ENCODE results near the gene HOXA3.

The HOXA3 gene

DNA sequence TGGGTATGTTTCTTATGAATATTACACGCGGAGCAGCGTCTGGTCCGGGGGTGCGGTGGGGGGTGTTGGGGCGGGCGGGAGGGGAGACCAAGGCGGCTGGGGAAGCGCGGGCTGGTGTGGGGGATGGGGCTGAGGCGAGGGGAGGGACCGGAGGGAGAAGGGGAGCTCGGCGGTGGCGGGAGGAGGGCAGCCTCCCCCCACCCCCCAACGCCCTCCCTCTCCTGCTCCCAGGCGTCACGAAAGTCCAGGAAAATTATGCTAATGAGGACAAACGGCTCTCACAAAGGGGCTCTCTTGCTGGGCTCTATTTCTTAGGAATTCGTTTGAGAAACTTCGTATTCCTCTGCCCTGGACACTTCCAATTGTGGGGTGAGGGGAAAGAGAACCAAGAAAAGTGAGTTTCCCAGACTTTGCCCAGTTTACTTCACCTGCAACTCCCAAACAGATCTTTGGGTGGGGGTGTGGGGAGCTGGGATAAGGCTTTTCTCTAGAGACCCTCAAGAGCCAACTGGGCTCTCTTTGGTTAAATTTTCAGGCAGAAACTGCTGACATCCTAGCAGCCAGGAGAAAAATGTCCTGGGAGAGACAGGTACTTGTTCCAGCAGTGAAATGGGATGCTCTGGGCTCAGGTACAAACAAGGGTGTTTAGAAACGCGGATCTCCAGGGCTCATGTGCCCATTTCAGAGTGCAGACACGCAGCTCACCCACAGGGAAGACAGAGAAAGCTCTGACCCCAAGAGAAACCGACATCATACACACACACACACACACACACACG, 38.2 kb downstream of the HOXA3 start:
- no peak for DNase-seq (ENCODE audit: low read depth)

DNA sequence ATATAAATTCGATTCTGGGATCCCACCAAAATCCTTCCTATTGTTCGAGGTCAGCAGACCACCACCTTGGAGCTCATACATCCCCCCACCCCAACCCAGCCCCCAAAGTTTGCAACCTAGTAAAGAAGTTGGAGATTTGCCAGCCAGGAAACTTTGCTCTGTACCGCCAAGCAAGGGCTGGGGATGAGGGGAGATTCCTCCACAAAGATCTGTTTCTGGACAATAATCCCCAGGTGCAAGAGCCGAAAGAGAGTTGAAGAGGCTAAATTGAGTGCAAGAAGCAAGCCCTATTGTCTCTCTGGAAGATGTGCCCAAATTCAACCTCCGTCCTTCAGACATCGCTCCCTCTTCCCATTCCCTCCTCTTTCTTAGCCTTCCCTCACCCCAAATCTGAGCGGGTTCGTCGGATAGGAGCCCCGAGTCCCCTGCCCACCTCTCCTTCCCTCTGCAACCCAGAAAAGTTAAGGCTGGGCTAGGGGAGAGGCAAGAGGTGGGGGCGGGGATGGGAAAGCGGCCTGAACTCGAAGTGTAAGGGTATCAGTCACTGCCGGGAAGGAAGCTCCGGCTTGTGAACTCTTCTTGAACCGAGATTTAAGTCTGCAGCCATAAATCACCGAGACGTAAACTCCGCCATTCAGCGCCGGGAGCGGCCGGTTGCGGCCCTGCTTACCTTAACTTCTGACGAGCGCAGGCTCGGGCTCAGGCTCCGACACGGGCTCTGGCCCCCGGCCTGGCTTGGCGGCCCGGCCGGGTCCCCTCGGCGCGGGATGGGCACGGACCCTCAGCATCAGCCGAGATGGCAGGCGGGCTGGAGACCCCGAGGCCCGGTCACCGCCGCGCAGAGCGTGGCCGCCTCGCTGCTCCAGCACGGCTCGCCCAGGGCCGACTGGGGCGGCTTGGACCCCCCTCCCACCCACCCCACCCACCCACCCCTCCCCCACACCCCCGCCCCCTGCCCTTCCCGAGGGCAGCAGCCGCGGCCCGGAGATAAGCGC, 39.1 kb downstream of the HOXA3 start:
- DNase-seq (ENCODE audit: low read depth): no peak

DNA sequence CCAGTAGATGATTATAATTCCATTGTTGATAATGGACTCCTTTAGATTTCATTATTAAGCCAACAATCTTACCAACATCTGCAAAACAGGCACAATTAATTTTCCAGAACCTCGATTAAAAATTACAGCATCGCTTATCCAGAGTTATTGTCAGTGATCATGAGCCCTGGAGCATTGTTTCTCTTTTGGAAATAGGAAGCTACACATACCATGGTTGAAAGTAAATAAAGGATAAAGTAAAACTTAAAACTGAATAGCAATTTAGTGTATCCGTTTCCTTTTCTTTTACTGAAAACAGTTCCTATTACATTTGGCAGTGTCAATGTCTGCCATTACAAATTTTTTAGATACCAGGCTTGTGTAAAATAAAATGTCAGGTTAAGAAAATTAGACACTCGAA, 40.0 kb downstream of the HOXA3 start:
- DNase-seq (ENCODE audit: low read depth): no peak

DNA sequence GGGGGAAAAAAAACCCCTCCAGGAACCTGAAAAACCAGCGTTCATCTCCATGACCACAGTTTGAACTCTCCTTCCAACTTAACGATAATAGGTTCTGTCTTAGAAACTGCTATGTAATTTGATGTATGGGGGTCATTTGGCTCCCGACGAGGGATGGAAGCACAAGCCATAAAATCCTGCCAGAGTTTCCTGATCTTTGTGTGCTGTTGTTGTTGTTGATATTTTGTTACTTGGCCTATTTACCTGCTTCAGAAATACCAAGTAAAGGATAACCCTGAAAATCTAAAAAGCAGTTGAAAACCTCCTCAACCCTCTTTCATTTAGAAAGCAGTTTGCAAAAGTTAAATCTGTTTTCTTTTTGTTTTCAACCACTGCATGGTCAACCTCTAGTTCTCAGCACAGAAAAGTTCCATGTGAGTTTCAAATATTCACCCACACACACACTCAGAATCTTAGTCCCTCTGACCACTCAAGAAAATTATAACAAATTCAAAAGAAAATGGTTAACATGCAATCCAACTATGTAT, 40.6 kb downstream of the HOXA3 start:
- DNase-seq (ENCODE audit: low read depth): no peak

DNA sequence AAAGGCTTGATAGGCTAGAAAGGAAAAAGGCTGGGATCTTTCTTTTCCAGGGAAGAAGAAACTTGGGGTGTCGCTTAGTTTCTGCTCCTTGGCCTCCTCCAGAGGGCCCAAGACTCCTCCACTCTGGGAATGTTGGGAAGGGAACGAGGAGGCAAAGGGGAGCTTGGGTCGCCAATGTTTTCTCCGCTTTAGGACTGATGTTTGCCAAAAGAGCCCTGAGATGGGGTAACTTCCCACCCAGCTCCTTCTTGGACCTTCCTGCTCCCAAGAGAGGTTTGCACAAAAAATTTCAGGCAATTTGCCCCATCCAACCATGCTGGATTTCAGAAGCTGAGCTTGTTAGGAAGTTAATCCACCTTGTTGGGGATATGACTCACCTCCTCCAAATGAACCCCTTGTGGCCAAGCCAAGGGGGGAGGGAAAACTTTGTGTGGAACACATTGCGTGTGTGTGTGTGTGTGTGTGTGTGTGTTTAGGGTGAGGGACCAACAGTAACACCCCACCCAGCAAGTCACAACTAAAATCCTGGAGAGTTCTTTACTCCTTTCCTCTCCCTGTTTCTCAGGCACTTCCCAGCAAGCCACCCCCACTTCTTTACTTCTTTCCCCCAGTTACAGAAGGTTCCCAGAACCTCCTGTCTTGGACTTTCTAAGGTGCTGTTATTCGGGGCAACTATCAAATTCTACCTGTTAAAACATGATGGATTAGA, 41.2 kb downstream of the HOXA3 start:
- no peak for DNase-seq (ENCODE audit: low read depth)

DNA sequence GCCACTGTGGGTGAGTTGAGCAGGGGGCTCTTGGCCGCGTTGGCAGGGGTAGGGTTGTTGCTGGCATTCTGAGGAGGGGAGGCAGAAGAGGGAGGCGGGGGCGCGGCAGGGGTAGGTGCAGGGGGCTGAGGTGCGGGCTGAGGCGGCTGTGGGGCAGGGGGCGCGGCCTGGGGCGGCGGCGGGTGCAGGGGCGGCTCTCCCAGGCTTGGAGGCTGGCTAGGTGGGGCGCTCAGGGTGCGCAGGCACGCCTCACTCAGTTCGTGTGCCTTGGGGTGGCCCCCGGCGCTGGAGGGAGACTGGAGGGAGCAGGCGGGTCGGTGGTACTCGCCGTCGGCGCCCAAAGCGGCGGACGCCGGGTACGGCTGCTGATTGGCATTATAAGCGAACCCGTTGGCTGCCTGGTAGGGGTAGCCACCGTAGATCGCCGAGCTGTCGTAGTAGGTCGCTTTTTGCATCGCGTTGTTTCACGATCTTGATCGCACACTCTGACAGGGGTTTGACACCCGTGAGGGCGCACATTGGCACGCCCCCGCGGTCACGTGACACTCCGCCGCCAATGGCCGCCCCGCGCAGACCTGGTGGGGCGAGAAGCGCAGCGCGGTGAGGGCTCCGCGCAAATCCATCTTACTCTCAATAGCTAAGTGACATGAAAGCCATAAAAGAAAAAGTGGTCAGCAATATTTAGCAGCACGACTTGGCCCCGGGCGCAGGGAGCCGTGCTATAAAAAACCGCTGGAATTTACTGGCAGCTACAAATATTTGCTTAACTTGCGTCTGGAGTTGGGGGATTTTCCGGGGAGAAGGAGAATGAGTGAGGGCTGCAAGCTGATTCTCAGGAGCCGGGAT, 42.0 kb downstream of the HOXA3 start:
- no peak for DNase-seq (ENCODE audit: low read depth)

DNA sequence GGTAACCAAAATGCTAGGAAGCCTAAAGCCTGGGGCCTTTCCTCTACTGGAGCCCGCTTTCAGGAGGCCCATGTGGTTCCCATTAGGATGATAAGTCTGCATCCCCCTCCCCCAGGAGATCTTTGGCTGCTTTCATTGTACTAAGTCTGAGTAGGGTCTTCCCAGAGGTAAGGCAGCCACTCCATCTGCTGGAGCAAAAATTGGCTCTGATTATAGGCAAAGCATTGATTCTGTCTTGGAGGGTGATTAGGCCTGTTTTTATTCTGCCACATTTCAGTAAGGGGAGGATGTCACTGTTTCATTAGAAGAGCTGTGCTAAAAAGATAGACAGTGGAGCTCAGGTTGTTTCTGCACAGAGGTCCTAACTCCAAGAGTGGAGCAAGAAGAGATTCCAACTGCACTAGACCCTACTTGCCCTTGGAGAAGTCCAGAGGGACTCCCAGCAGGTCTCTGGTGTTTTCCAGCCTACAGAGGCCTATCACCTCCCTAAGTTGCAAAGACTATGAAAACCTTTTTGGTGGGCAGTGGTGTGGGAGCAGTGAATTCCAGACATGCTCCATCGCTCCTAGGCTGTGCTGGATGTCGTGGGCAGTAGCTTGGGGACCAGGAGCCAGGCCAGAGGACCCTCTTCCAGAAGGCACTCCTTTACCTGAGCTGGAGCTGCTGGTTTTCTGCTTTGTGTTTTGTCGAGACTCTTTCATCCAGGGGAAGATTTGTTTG, 42.8 kb downstream of the HOXA3 start:
- no peak for DNase-seq (ENCODE audit: low read depth)

DNA sequence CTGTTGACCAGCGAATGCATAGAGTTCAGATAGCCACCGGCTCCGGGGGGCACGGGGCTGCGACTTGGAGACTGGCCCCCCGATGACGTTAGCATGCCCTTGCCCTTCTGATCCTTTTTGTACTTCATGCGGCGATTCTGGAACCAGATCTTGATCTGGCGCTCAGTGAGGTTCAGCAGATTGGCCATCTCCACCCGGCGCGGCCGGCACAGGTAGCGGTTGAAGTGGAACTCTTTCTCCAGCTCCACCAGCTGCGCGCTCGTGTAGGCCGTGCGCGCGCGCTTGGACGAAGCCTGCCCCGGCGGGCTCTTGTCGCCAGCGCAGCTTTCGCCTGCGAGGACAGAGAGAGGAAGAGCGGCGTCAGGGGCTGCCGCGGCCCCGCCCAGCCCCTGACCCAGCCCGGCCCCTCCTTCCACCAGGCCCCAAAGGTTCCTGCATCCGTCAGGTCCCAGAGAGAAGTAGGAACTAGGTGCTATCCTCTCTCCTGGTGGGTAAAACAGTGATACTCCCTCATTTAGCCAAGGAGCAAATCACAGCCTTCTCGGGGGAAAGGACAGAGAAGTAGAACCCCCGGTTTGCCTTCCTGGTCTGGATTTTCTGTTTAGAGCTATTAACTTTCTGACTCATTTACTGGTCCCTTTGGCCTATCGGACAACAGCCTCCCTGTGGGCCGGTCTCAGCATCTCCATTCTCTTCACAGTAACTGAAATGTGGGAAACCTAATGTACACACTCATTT, 43.8 kb downstream of the HOXA3 start:
- no peak for DNase-seq (ENCODE audit: low read depth)

DNA sequence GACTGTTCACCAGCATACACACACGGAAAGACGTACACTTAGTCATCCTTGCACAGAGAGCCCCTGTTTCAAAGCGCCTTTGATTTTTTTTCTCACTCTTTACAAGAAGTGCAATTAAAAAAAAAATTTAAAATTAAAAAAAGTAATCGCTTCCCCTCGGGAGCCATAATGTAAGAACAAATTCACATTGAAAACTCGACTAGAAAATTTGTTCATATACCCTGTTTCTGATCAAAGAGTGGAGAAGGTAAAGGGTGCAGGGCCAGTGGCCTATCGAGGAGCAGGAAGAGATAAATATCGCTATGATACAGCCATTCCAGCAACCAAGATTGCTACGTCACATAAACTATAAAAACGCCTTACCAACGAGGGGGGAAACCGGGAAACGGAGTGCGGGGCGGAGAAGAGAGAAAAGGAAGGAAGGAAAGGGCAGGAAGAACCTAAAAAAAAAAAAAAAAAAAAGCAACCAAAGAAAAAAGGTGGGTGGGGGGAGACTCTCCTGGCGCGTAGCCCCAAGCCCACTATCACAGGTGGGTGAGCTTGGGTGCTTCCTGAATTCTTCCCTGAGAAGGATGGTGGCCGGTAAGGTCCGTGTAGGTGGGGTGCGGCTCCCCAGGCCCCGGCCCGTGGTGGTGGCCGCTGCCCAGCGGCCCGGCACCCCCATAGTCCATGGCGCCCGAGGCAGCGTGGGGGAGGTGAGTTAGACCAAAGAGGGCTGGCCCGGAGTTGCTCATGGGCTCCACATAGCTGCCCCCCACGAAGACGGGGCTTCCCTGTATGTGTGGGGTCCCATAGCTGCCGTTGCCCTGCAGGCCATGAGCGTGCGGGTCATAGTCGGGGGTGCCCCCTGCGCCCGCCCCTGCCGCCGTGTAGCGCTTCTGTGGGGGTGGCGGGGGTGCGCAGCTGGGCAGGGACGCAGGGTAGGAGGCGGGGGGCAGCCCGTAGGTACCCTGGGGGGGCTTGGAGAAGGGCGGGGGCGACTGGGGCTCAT, 44.7 kb downstream of the HOXA3 start:
- DNase-seq (ENCODE audit: low read depth): no peak

DNA sequence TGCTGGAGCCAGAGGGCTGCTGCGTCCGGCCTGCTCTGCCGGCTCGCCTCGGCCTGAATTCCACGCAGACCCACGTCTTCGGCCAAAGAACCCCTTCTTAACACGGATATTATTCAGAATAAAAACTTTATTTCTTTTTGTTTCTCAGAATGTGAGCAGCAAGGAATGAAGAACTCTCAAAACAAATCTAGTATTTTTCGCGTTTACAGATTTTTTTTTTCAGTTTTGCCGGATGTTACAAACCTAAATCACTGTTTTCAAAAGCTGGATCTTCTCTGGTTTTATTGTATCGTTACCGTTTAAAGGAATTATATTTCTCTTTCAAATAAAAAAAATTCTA, 45.5 kb downstream of the HOXA3 start:
- DNase-seq (ENCODE audit: low read depth): no peak

DNA sequence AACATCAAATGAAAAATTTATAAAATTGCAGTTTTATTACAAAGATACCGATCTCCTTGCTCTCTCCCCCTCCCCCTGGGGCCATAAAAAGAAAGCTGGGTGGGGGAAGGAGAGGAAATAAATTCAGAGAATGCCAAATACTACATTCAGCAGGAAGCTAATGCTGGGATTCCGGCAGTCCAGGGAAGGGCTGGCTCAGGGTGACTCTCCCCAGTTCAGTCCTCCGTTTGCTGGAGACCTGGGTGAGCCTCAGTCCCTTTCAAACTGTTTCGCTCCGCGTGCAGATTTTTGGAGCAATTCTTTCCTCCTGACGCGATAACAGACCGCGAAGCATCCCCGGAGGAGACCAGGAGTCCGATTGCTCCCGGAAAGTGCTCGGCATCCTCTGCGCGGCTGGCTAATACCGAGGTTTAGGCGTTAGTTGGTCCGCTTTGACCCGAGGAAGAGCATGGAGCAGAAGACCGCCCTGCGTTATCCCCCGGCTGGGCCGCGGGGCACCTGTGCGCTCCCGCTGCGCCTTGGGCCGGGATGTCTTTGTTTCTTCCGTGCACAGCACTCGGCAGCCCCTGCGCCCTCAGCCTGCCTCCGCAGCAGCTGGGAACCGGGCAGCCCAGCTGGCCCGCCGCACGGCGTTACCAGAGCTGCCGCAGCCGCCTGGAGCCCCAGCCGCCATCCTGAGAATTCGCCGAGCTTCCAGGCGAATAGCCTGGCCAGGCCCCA, 46.0 kb downstream of the HOXA3 start:
- DNase-seq (ENCODE audit: low read depth): no peak

DNA sequence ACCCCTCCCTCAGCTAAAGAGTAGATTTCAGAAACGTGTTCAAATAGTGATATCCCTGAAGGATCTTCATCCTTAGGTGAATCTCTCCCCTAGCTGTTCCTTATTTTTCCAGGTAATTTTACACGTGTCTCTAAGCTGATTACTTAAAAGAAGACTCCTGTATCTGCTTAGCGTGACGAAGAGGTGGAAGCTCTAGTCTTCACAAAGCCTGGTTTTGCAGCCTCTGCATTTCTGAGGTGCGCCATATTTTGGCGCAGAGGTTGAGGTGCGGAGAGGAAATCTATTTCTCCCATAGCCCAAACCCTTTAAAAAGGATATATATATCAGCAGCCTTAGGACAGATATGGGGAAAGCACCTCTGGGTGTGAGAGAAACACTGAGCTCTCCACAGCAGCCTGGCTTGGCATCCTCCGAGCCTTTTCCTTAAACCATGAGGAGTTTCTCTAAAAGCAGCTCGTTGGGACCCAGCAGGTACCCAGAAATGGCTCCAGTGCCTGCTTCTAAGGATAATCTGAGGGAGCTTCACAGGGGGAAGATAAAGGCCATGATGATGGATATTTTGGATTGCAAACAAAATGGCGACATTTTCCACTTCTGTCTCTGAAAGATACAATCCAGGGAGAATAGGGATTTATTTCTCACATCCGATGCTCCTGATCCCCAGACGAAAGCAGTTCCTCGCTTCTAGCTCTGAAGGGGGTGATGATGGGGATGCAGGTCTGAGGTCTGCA, 46.9 kb downstream of the HOXA3 start:
- DNase-seq (ENCODE audit: low read depth): no peak

DNA sequence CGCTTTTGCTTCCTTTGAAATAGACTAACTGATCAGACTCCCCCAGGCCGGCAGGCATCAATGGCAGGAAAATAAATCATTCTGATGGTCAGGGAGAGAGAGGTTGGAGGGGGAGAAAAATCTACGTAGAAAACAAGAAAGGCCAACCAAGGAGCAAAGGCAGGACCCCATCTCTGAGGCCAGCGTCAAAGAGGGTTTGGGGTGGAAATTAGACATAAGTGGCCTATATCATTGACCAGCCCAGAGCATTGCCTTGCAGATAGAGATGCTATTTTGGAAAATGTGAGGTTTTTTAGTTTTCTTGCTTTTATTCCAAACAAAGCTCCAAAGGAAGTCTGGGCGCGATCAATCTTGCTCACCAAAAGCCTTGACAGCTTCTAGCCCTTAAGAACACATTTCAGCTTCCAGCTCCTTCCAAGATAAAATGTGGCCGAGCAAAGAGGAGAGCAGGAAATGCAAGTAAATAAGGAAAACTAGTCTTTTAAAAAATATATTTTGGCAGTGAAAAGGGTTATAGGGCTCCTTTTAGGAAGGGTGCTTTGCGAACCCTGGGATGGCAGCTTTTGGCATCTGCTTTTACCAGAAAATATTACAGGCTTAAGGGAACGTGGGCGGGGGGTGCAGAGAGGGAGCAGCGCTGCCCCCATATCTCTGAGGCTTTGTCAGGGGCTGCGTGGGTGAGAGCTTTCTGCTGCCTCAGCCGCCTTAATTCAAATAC, 47.9 kb downstream of the HOXA3 start:
- DNase-seq (ENCODE audit: low read depth): no peak

DNA sequence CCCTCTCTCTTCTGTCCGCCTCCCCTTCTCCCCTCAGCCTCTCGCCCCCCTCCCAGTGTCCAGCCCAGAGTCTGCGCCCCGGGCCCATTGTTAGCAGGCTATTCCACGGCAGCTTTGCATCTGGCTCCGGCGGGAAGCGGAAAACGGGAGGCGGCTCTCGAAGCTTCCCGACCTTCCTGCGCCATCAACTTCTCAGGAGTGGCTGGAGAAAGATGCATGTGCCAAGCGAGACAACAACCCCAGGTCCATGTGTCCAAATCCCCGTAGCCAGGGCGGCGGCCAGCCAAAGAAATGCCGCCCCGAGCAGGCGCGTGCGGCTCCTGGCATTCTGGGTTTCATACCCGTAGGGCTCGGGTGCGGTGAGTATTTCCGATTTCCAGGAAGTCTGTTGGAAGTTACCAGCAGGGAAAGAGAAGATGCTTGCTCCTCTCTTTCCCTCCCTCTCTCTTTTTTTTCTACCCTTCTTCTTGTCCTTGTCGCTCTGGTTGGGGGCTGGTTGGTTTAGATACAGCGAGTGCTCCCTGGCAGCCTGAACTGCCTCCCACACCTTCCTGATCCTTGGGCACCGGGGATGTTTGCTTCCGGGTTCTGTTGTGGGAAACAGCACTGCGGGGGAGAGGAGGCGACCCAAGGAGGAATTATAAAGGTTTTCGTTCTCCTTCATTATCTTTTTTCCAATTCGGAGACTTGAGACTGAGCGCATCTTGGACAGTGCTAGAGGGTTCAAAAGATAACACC, 48.7 kb downstream of the HOXA3 start:
- DNase-seq (ENCODE audit: low read depth): no peak

DNA sequence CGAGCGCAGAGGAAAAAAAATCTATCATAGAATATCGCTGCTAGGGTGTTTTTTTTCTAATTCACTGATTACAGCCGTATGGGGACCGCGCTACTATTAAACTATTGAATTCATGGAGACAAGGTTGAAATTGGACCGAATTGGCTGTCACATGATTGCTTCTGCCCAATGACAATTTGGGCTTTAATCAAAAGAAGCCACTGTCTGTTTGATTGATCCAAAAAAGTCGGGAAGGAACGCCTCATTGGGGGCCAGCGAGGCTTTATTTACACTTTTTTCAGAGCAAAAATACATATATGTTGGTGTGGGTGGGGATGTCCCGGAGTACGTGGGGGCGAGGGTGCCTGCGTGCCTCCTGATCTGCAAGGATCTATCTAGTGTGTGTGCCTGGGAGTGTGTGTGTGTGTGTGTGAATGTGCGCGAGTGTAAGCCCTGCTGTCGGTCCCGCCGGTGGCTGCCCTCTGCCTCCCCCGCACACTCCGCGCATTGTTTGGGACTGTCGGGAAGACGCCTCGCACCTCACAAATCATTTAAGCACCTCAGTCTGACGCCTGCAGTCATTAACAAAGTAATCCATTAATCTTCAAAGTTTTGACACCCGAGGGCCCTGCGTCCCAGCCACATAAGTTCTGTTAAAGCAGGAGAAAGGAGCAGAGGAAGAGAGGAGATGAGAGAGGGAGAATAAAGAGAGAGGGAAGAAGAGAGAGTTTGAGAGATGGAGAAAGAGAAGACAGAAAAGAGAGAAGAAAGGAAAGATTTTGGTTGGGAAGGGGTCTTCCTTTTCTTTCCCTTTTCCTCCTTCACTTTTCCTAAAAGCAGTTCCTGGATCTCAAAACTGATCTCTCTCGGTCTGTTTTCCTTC, 49.6 kb downstream of the HOXA3 start, which contains the start of gene HOXA2:
HOXA2 (minus strand) TSS at position 103 of the 862 bp plus-strand sequence. CDS start 183 bp downstream, outside the sequence.
- no peak for DNase-seq (ENCODE audit: low read depth)
